Tibial nerve (tissue), 4 donors: ENCODE measurements around the gene NIPAL3. TPM values are rescaled to one million over a fixed set of nuclear protein-coding genes. Genes with fewer than 3 reads are reported as not detected.

Experiments
- DNase-seq, 2 donors: peaks; one replicate each; pipeline ENCODE4 v3.0.0-alpha.2; 2019; ENCODE audit warnings: low spot score in 2 of 2
- H3K27ac ChIP-seq, 4 donors: fragments of 200-600 bp; sonication (generic) in 3 of 4; one replicate each; pipeline ENCODE4 v1.5.1; 2017 to 2019; ENCODE audit warnings: mild to moderate bottlenecking in 1 of 4
- H3K27me3 ChIP-seq, 2 donors: fragments of 200-600 bp; sonication (generic) in 1 of 2; one replicate each; pipeline versions ENCODE4 v1.5.1 to v1.6.0; 2017 to 2019
- H3K36me3 ChIP-seq, 3 donors: fragments of 200-600 bp; sonication (generic); one replicate each; pipeline ENCODE4 v1.5.1; 2018 to 2019
- H3K4me1 ChIP-seq, 4 donors: fragments of 200-600 bp; sonication (generic) in 3 of 4; one replicate each; pipeline ENCODE4 v1.5.1; 2017 to 2019
- H3K4me3 ChIP-seq, 4 donors: fragments of 200-600 bp; sonication (generic) in 3 of 4; one replicate each; pipeline ENCODE4 v1.5.1; 2017 to 2019; ENCODE audit warnings: mild to moderate bottlenecking in 1 of 4, moderate library complexity in 1 of 4
- H3K9me3 ChIP-seq, 4 donors: fragments of 200-600 bp; sonication (generic) in 3 of 4; one replicate each; pipeline ENCODE4 v1.5.1; 2017 to 2019
- EP300 ChIP-seq, 2 donors: sonication (generic); formaldehyde crosslinking; IDR thresholded peaks; one replicate each; pipeline ENCODE4 v1.6.1; 2017; ENCODE audit warnings: antibody characterized with exemption in 2 of 2, mild to moderate bottlenecking in 1 of 2
- POLR2A ChIP-seq, 2 donors: fragments of 450-650 bp; IDR thresholded peaks; one replicate each; pipeline ENCODE4 v1.6.1; 2017; ENCODE audit warnings: antibody characterized with exemption in 2 of 2, mild to moderate bottlenecking in 2 of 2, moderate library complexity in 2 of 2
- WGBS, 2 donors: methylation state at CpG; one replicate each; pipeline ENCODE4 v1.1.5; 2018; 5-methylcytosine and 5-hydroxymethylcytosine counted together
- total RNA-seq, 4 donors: library from RNA; depleted of rRNA; stranded (reverse); fragments of >200 nt; gene quantifications; one replicate each; pipeline ENCODE4 v1.1.0, GENCODE V29; 2016
- TF ChIP-seq, protein P1 (sequence below), 5 experiments: fragments of 200-600 bp in 3 of 5; fragments of 450-650 bp in 2 of 5; sonication (generic) in 3 of 5; IDR thresholded peaks; one replicate each; pipeline ENCODE4 v1.5.1; 2016 to 2019; ENCODE audit warnings: antibody characterized with exemption in 5 of 5, mild to moderate bottlenecking in 3 of 5, moderate library complexity in 2 of 5

Gene NIPAL3
- total RNA-seq, 4 donors from 2014 or later = 16.5 to 41.1 (median 30.1) TPM

DNA sequence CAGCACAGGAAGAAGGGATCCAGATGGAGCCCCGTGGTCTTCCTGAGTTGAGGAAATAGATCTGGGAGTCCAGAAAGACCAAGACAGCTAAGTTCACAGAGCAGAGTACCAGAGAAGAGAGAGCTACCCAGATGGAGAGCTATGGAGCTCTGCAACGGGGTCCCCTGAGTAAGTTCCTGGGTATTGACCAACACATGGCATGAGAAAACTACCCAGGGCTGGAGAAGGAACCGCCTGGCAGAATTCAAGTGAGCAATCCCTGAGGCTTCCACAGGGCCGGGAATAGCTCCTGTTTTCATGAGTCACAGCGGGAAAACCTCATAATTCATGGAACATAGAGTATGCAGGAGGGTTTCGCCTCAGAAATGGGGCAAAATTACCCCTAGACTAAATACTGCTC lies 21.7 kb upstream of the NIPAL3 start:
- DNase-seq = no peak
- H3K9me3 ChIP-seq = no peaks in the 10 kb centered on the region
- no peak overlapping the region for H3K27ac ChIP-seq
- H3K4me3 ChIP-seq = no peak overlapping the region
- no peaks in the 10 kb centered on the region for H3K27me3 ChIP-seq
- TF ChIP-seq EP300 (IDR thresholded peaks at IDR 0.05) = no peak
- TF ChIP-seq, protein P1, sequence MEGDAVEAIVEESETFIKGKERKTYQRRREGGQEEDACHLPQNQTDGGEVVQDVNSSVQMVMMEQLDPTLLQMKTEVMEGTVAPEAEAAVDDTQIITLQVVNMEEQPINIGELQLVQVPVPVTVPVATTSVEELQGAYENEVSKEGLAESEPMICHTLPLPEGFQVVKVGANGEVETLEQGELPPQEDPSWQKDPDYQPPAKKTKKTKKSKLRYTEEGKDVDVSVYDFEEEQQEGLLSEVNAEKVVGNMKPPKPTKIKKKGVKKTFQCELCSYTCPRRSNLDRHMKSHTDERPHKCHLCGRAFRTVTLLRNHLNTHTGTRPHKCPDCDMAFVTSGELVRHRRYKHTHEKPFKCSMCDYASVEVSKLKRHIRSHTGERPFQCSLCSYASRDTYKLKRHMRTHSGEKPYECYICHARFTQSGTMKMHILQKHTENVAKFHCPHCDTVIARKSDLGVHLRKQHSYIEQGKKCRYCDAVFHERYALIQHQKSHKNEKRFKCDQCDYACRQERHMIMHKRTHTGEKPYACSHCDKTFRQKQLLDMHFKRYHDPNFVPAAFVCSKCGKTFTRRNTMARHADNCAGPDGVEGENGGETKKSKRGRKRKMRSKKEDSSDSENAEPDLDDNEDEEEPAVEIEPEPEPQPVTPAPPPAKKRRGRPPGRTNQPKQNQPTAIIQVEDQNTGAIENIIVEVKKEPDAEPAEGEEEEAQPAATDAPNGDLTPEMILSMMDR (IDR thresholded peaks at IDR 0.05) = no peak
- no peak for TF ChIP-seq POLR2A (IDR thresholded peaks at IDR 0.05)
- no peaks in the 10 kb centered on the region for H3K36me3 ChIP-seq
- 77 to 80% methylated on average over 6 of the region's 6 CpGs for WGBS, 2 donors
- H3K4me1 ChIP-seq = peaks cover 0 to 17% (median 4%) of the 10 kb centered on the region in 4 donors

DNA sequence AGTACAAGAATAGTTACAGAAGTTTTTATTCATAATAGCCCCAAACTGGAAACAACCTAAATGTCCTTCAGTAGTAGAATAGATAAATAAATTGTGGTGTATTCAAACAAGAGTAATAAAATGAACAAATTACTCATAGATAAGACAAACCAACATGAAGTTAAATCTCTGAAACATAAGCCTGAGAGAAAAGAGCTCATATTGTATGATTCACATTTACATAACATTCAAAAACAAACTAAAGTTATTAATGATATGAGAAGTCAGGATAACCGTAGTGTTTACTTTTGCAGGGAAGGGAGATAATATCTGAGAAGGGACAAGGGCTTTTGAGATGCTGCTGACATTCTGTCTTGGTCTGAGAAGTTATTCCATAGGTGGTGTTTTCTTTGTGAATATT lies 15.5 kb upstream of the NIPAL3 start:
- no peaks in the 10 kb centered on the region for H3K4me1 ChIP-seq
- no peak overlapping the region for H3K27ac ChIP-seq
- no peak overlapping the region for H3K4me3 ChIP-seq
- peaks cover 0 to 12% (median 0%) of the 10 kb centered on the region in 3 donors for H3K36me3 ChIP-seq
- TF ChIP-seq, protein P1 (IDR thresholded peaks at IDR 0.05) = no peak
- TF ChIP-seq POLR2A (IDR thresholded peaks at IDR 0.05) = no peak
- no peak for TF ChIP-seq EP300 (IDR thresholded peaks at IDR 0.05)
- 70 to 80% methylated on average over 1 of the region's 1 CpG for WGBS, 2 donors
- H3K27me3 ChIP-seq = no peaks in the 10 kb centered on the region
- no peak for DNase-seq
- no peaks in the 10 kb centered on the region for H3K9me3 ChIP-seq

GRCh38 chr1:24403806-24404205 lies 11.8 kb upstream of the NIPAL3 start:
- no peak overlapping the region for H3K27ac ChIP-seq
- H3K36me3 ChIP-seq = peaks cover 0 to 12% (median 0%) of the 10 kb centered on the region in 3 donors
- 55 to 60% methylated on average over 4 of the region's 4 CpGs for WGBS, 2 donors
- H3K4me3 ChIP-seq = no peak overlapping the region
- H3K9me3 ChIP-seq = peaks cover 0 to 10% (median 0%) of the 10 kb centered on the region in 4 donors
- no peak for DNase-seq
- no peaks in the 10 kb centered on the region for H3K27me3 ChIP-seq
- H3K4me1 ChIP-seq = no peaks in the 10 kb centered on the region
- TF ChIP-seq EP300 (IDR thresholded peaks at IDR 0.05) (no peak), POLR2A (IDR thresholded peaks at IDR 0.05) (no peak)
- TF ChIP-seq, protein P1 (IDR thresholded peaks at IDR 0.05) = no peak

DNA sequence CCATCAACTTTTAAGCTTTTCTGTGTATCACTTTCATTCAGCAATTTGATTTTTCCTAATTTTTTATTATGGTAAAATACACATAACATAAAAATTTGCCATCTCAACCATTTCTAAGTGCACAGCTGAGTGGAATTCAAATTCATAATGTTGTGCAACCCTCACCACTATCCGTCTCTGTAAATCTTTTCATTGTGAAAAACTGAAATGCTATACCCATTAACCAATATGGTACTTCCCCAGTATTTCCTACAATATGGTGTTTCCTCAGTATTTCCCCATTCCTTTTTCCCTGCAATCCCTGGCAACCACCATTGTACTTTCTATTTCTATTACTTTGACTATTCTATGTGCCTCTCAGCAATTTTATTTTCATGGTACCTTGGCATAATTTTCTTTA lies 8.8 kb upstream of the NIPAL3 start:
- 83% methylated on average over 1 of the region's 1 CpG for WGBS, 2 donors
- no peaks in the 10 kb centered on the region for H3K36me3 ChIP-seq
- no peaks in the 10 kb centered on the region for H3K27me3 ChIP-seq
- H3K27ac ChIP-seq = no peak overlapping the region
- no peak overlapping the region for H3K4me3 ChIP-seq
- no peaks in the 10 kb centered on the region for H3K4me1 ChIP-seq
- no peak for DNase-seq
- peaks cover 0 to 10% (median 0%) of the 10 kb centered on the region in 4 donors for H3K9me3 ChIP-seq
- TF ChIP-seq, protein P1 (IDR thresholded peaks at IDR 0.05) = no peak

GRCh38 chr1:24409535-24409934 lies 6.1 kb upstream of the NIPAL3 start:
- H3K9me3 ChIP-seq = peaks cover 0 to 10% (median 0%) of the 10 kb centered on the region in 4 donors
- TF ChIP-seq POLR2A (IDR thresholded peaks at IDR 0.05) = no peak
- no peak for TF ChIP-seq EP300 (IDR thresholded peaks at IDR 0.05)
- TF ChIP-seq, protein P1 (IDR thresholded peaks at IDR 0.05) = no peak
- peaks cover 0 to 13% (median 3%) of the 10 kb centered on the region in 4 donors for H3K4me1 ChIP-seq
- H3K4me3 ChIP-seq = no peak overlapping the region
- H3K27me3 ChIP-seq = no peaks in the 10 kb centered on the region
- no peak overlapping the region for H3K27ac ChIP-seq
- DNase-seq = no peak
- H3K36me3 ChIP-seq = no peaks in the 10 kb centered on the region
- 78 to 89% methylated on average over 3 of the region's 3 CpGs for WGBS, 2 donors
